Fibroblast of skin of scalp (primary cell): ENCODE measurements around the gene GRM2.
"Not testable (repeated sequence)": the region's sequence is repeated elsewhere in the genome, so short reads cannot be mapped to it uniquely, and the experiment has no call there.

Source experiments
- DNase-seq: peaks from one replicate; pipeline ENCODE4 v3.0.0-alpha.2; 2013

Gene GRM2

GRCh38 chr3:51729042-51729633 lies 22.3 kb downstream of the GRM2 start:
- no peak for DNase-seq

- DNase-seq = no peak
Observed at GRCh38 chr3:51733859-51734571, 27.1 kb downstream of the GRM2 start.

GRCh38 chr3:51734572-51734907 lies 27.7 kb downstream of the GRM2 start:
- DNase-seq = no peak

GRCh38 chr3:51735039-51735438 lies 28.2 kb downstream of the GRM2 start:
- DNase-seq = no peak

GRCh38 chr3:51735950-51736349 lies 29.1 kb downstream of the GRM2 start:
- no peak for DNase-seq

- DNase-seq = no peak
Observed at GRCh38 chr3:51739110-51739509, 32.2 kb downstream of the GRM2 start.

GRCh38 chr3:51742320-51742719 lies 35.5 kb downstream of the GRM2 start:
- not testable (repeated sequence) for DNase-seq

- not testable (repeated sequence) for DNase-seq
Observed at GRCh38 chr3:51742978-51743377, 36.1 kb downstream of the GRM2 start.

- DNase-seq = no peak
Observed at GRCh38 chr3:51747840-51748239, 41.0 kb downstream of the GRM2 start.

GRCh38 chr3:51748327-51748726 lies 41.5 kb downstream of the GRM2 start:
- DNase-seq = no peak

- no peak for DNase-seq
Observed at GRCh38 chr3:51750878-51751277, 44.0 kb downstream of the GRM2 start.

GRCh38 chr3:51751287-51751686 lies 44.4 kb downstream of the GRM2 start:
- DNase-seq = no peak

GRCh38 chr3:51753763-51754750 lies 47.2 kb downstream of the GRM2 start:
- DNase-seq = not testable (repeated sequence)

- DNase-seq = no peak
Observed at GRCh38 chr3:51759203-51759602, 52.3 kb downstream of the GRM2 start.
